K562 (cell line): ENCODE data around the gene FOS.

Source experiments
- CEBPB ChIP-seq: fragments of 450-650 bp; IDR thresholded peaks from 2 replicates; pipeline ENCODE4 v1.6.1; 2016; ENCODE audit warnings: missing genetic modification characterization, missing compliant biosample characterization
- ELF1 ChIP-seq: fragments of 200-800 bp; sonication (Bioruptor generic); IDR thresholded peaks from 2 replicates; pipeline ENCODE4 v1.6.1; 2016; ENCODE audit warnings: missing genetic modification characterization, missing compliant biosample characterization
- EP300 ChIP-seq: IDR thresholded peaks from 2 replicates; pipeline ENCODE4 v1.6.1; 2012; ENCODE audit warnings: low read length, improper control_type of control experiment
- MEF2A ChIP-seq: IDR thresholded peaks from 2 replicates; pipeline ENCODE4 v1.6.1; 2011; ENCODE audit warnings: low read depth, mild to moderate bottlenecking, low read length, moderate library complexity; ENCODE audit not compliant: control insufficient read depth
- TF ChIP-seq, protein P1 (sequence below): sonication (generic); formaldehyde crosslinking; IDR thresholded peaks from 2 replicates; pipeline ENCODE4 v1.9.0; 2022; ENCODE audit warnings: mild to moderate bottlenecking, missing genetic modification reagents

DNA sequence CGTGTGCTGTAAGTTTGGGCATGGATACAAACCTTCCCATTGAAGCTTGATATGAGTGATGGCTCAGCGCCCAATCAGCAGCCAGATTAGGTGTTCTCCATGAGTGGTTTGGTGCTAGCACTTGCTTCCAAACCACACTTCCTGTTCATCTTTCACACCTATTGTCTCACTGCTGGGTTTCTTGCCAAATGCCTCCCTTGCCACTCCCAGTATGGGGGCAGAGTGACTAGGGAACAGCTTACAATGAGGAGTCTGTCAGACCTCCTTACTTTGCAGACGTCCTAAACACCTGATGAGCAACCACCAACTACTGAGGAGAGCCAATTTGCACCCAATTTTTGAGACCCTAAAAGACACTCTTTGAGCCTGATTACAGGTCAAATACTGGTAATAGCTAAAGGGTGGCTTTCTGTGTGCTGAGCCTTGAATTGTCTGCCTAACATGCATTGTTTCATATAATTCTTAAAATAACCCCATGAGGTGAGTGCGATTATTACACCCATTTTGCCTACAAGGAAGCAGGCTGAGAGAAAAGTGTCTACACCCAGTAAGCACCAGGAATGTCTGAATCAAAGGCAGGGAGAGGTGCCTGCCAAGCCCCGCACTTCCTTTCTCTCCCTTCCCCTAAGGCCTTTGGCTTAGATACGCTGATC, 48.4 kb upstream of the FOS start:
- TF ChIP-seq MEF2A (no peak), ELF1 (tag) (no peak), CEBPB (tag) (no peak), EP300 (no peak)
- TF ChIP-seq, protein P1, sequence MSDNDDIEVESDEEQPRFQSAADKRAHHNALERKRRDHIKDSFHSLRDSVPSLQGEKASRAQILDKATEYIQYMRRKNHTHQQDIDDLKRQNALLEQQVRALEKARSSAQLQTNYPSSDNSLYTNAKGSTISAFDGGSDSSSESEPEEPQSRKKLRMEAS (CRISPR knock-in tag) = no peak
